ENCODE data around the gene AMER2. TPM values are rescaled to one million over a fixed set of nuclear protein-coding genes. Genes with fewer than 3 reads are reported as not detected.

AMER2 gene
- total and polyA plus RNA-seq, 9 of the 15 experiments (the other 6 are each of a cell fraction or from before 2014, with no cell fraction given) = not detected

Small RNA genes lying within 50 kb of the gene (small RNA-seq; reads per million reads assigned to genes)
- gene AL359757.1 (not detected), gene AL359757.2 (not detected)

Other genes starting within 250 kb of the AMER2 start
- gene PABPC3, start 76.2 kb downstream of the AMER2 start, total RNA-seq (2014; rRNA removed) = 0.04 and 0.05 TPM in 2 replicates
- 0.25 and 0.26 TPM in 2 replicates for gene PABPC3, start 76.2 kb downstream of the AMER2 start, total RNA-seq (2014; rRNA removed; fragmentation: Illumina TruSeq; extraction: Trizol)
- 0.07 and 0.08 TPM in 2 replicates for gene PABPC3, start 76.2 kb downstream of the AMER2 start, total RNA-seq (2015; rRNA removed; fragmentation: Illumina TruSeq; extraction: Trizol)
- 0.18 and 0.29 TPM in 2 replicates for gene PABPC3, start 76.2 kb downstream of the AMER2 start, total RNA-seq (2021)
- 0.41 and 0.49 TPM in 2 replicates for gene PABPC3, start 76.2 kb downstream of the AMER2 start, polyA plus RNA-seq (2011; rRNA removed)
- gene PABPC3, start 76.2 kb downstream of the AMER2 start, polyA plus RNA-seq (2014; fragmentation: Illumina TruSeq; extraction: Trizol) = 0.64 and 0.80 TPM in 2 replicates
- under 1 TPM; 0.18 to 0.32 TPM for gene PABPC3, start 76.2 kb downstream of the AMER2 start, polyA plus RNA-seq (2014; fragmentation: Nextera tagmentation; extraction: Ambion mirVana)
- 0.12 and 0.20 TPM in 2 replicates for gene PABPC3, start 76.2 kb downstream of the AMER2 start, polyA plus RNA-seq (2014; rRNA removed)
- gene MTMR6, start 115.2 kb upstream of the AMER2 start, total RNA-seq (2014; rRNA removed) = 5.7 and 6.4 TPM in 2 replicates
- gene MTMR6, start 115.2 kb upstream of the AMER2 start, total RNA-seq (2014; rRNA removed; fragmentation: Illumina TruSeq; extraction: Trizol) = 10.8 and 12.2 TPM in 2 replicates
- gene MTMR6, start 115.2 kb upstream of the AMER2 start, total RNA-seq (2015; rRNA removed; fragmentation: Illumina TruSeq; extraction: Trizol) = 8.4 and 8.5 TPM in 2 replicates
- gene MTMR6, start 115.2 kb upstream of the AMER2 start, total RNA-seq (2021) = 7.8 and 8.2 TPM in 2 replicates
- gene MTMR6, start 115.2 kb upstream of the AMER2 start, polyA plus RNA-seq (2011; rRNA removed) = 4.8 and 7.7 TPM in 2 replicates
- gene MTMR6, start 115.2 kb upstream of the AMER2 start, polyA plus RNA-seq (2014; fragmentation: Illumina TruSeq; extraction: Trizol) = 6.8 and 7.7 TPM in 2 replicates
- gene MTMR6, start 115.2 kb upstream of the AMER2 start, polyA plus RNA-seq (2014; fragmentation: Nextera tagmentation; extraction: Ambion mirVana) = 1 to 10 TPM; 3.9 to 4.5 TPM
- gene MTMR6, start 115.2 kb upstream of the AMER2 start, polyA plus RNA-seq (2014; rRNA removed) = 4.5 TPM in 2 replicates
- gene NUP58, start 129.3 kb upstream of the AMER2 start, total RNA-seq (2014; rRNA removed) = 38.2 and 41.6 TPM in 2 replicates
- 51.0 and 61.3 TPM in 2 replicates for gene NUP58, start 129.3 kb upstream of the AMER2 start, total RNA-seq (2014; rRNA removed; fragmentation: Illumina TruSeq; extraction: Trizol)
- gene NUP58, start 129.3 kb upstream of the AMER2 start, total RNA-seq (2015; rRNA removed; fragmentation: Illumina TruSeq; extraction: Trizol) = 44.8 and 47.2 TPM in 2 replicates
- gene NUP58, start 129.3 kb upstream of the AMER2 start, total RNA-seq (2021) = 43.9 and 50.3 TPM in 2 replicates
- 68.4 and 98.0 TPM in 2 replicates for gene NUP58, start 129.3 kb upstream of the AMER2 start, polyA plus RNA-seq (2011; rRNA removed)
- gene NUP58, start 129.3 kb upstream of the AMER2 start, polyA plus RNA-seq (2014; fragmentation: Illumina TruSeq; extraction: Trizol) = 38.2 and 42.6 TPM in 2 replicates
- 10 to 100 TPM; 12.5 to 12.6 TPM for gene NUP58, start 129.3 kb upstream of the AMER2 start, polyA plus RNA-seq (2014; fragmentation: Nextera tagmentation; extraction: Ambion mirVana)
- 38.6 and 40.4 TPM in 2 replicates for gene NUP58, start 129.3 kb upstream of the AMER2 start, polyA plus RNA-seq (2014; rRNA removed)
- gene ATP8A2, start 199.7 kb upstream of the AMER2 start, total RNA-seq (2014; rRNA removed) = under 0.01 TPM in 2 replicates
- 0.33 TPM in 1 of 2 replicates, not detected in the other for gene ATP8A2, start 199.7 kb upstream of the AMER2 start, total RNA-seq (2014; rRNA removed; fragmentation: Illumina TruSeq; extraction: Trizol)
- not detected in 2 replicates for gene ATP8A2, start 199.7 kb upstream of the AMER2 start, total RNA-seq (2015; rRNA removed; fragmentation: Illumina TruSeq; extraction: Trizol)
- gene ATP8A2, start 199.7 kb upstream of the AMER2 start, total RNA-seq (2021) = not detected in 2 replicates
- 0.03 and 0.06 TPM in 2 replicates for gene ATP8A2, start 199.7 kb upstream of the AMER2 start, polyA plus RNA-seq (2011; rRNA removed)
- gene ATP8A2, start 199.7 kb upstream of the AMER2 start, polyA plus RNA-seq (2014; fragmentation: Illumina TruSeq; extraction: Trizol) = 0.06 and 0.08 TPM in 2 replicates
- gene ATP8A2, start 199.7 kb upstream of the AMER2 start, polyA plus RNA-seq (2014; fragmentation: Nextera tagmentation; extraction: Ambion mirVana) = under 1 TPM in 1 of 2 experiments, not detected in 1; 0.08 TPM
- gene ATP8A2, start 199.7 kb upstream of the AMER2 start, polyA plus RNA-seq (2014; rRNA removed) = 0.04 TPM in 1 of 2 replicates, not detected in the other

Data from K562 (cell line).